ENCODE results near the gene FBXL15.

Gene FBXL15

DNA sequence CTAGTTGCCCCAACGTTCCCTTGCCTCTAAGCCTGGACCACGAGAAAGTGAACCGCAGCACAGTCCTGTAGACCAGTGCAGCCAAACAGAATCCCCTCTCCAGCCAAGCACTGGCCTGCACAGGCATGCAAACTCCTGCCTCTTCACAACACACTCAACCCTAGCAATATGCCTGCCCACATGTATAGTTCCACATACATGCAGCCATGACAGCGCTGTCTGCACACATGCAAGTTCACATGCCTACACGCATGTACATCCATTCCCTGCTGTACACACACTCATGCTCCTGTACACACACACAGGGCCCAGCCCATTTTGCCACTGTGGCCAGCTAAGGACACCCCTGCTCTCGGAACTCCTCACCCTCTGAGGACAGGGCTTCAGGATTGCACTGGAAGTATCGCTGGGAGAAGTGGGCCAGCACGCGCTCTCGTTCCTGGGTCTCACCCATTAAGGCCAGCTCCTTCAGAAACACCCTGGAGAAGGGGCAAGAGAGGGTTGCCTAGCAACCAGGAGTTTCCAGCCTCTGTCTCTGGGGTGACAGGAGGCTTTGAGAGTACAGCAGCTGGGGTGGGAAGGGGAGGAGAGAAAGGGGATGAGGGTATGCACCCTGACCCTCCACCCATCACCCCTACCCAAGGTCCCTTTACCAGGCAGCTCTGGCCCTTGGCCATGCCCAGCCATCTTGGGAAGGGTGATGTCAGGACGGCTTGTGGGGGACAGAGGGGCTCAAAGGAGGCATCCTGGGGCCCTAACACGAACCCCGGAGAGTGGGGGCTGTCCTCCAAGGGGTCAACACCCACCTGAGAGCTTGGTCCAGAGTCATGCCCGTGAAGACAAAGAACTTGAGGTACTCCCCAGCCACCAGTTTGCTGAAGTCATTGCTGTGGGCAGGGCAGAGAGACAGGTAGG, 9.0 kb upstream of the FBXL15 start:
- H3K27ac ChIP-seq = no peak overlapping the region
- no peaks in the 10 kb centered on the region for H3K9me3 ChIP-seq (ENCODE audit: low read depth, low read length)
- no peaks in the 10 kb centered on the region for H3K36me3 ChIP-seq (ENCODE audit: insufficient read depth, low read length)
- no peak overlapping the region for H3K4me3 ChIP-seq
- no peak for DNase-seq (ENCODE audit: low read depth, low spot score)
- no peak overlapping the region for H3K9ac ChIP-seq (ENCODE audit: insufficient read length)
- TF ChIP-seq FOXP2 (optimal IDR thresholded peaks at IDR 0.05; ENCODE audit: control extremely low read depth, extremely low read length, insufficient read depth) = no peak
- TF ChIP-seq EZH2 (IDR thresholded peaks at IDR 0.05) = no peak
- no peak for TF ChIP-seq POLR2AphosphoS5 (IDR thresholded peaks at IDR 0.05; ENCODE audit: borderline replicate concordance, low read depth, low read length)

DNA sequence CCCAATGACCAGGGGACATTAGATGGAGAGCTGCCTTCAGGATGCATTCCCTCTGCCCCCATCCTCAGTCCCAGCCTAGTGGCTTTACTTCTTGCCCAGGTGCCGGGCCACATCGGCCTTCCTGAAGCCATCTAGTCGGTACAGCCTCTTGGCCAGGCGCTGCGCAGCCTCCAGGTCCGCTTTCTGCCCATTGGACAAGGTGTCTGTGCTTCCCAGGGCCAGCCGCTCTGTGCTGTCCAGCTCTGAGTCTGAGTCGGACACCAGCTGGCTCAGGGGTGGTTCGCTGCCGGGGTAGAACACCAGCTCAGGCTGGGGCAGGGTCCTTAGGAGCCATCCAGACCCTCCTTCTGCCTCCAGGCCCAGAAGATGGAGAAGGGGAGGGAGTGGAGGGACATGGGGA, 8.3 kb upstream of the FBXL15 start:
- no peaks in the 10 kb centered on the region for H3K9me3 ChIP-seq (ENCODE audit: low read depth, low read length)
- no peaks in the 10 kb centered on the region for H3K36me3 ChIP-seq (ENCODE audit: insufficient read depth, low read length)
- no peak overlapping the region for H3K4me3 ChIP-seq
- no peak for TF ChIP-seq POLR2AphosphoS5 (IDR thresholded peaks at IDR 0.05; ENCODE audit: borderline replicate concordance, low read depth, low read length)
- TF ChIP-seq EZH2 (IDR thresholded peaks at IDR 0.05) = no peak
- no peak for TF ChIP-seq FOXP2 (optimal IDR thresholded peaks at IDR 0.05; ENCODE audit: control extremely low read depth, extremely low read length, insufficient read depth)
- DNase-seq (ENCODE audit: low read depth, low spot score) = no peak
- H3K9ac ChIP-seq (ENCODE audit: insufficient read length) = no peak overlapping the region
- no peak overlapping the region for H3K27ac ChIP-seq

DNA sequence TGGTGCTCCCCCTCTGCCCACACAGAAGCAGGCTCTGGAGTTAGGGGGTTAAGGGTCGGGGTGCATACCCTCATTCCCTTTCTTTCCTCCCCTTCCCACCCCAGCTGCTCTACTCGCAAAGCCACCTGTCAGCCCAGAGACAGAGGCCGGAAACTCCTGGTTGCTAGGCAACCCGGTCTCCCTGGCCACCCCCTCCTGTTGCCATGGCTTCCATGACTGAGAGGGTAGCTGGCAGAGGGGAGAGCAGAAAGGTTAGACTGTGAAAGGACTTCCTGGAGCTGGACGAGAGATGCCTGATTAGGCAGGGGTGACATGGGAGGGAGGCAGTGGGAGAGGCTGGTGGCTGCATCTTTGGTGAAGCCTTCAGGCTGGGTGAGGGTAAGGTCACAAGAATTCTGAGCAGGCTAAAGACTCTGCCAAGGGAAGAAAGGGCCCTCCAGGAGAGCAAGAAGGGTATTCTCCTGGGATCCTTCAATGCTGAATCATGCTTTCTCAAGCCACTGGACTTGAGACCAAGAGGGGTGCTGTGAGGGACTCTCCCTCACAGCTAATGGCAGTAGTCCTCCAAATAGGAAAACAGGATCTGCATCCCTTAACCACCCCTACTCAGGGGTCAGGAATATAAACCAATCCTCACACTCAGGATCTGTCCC, 7.5 kb upstream of the FBXL15 start:
- no peak for DNase-seq (ENCODE audit: low read depth, low spot score)
- H3K36me3 ChIP-seq (ENCODE audit: insufficient read depth, low read length) = no peaks in the 10 kb centered on the region
- no peak overlapping the region for H3K9ac ChIP-seq (ENCODE audit: insufficient read length)
- H3K4me3 ChIP-seq = no peak overlapping the region
- TF ChIP-seq FOXP2 (optimal IDR thresholded peaks at IDR 0.05; ENCODE audit: control extremely low read depth, extremely low read length, insufficient read depth) (no peak), POLR2AphosphoS5 (IDR thresholded peaks at IDR 0.05; ENCODE audit: borderline replicate concordance, low read depth, low read length) (no peak), EZH2 (IDR thresholded peaks at IDR 0.05) (no peak)
- no peaks in the 10 kb centered on the region for H3K9me3 ChIP-seq (ENCODE audit: low read depth, low read length)
- no peak overlapping the region for H3K27ac ChIP-seq

DNA sequence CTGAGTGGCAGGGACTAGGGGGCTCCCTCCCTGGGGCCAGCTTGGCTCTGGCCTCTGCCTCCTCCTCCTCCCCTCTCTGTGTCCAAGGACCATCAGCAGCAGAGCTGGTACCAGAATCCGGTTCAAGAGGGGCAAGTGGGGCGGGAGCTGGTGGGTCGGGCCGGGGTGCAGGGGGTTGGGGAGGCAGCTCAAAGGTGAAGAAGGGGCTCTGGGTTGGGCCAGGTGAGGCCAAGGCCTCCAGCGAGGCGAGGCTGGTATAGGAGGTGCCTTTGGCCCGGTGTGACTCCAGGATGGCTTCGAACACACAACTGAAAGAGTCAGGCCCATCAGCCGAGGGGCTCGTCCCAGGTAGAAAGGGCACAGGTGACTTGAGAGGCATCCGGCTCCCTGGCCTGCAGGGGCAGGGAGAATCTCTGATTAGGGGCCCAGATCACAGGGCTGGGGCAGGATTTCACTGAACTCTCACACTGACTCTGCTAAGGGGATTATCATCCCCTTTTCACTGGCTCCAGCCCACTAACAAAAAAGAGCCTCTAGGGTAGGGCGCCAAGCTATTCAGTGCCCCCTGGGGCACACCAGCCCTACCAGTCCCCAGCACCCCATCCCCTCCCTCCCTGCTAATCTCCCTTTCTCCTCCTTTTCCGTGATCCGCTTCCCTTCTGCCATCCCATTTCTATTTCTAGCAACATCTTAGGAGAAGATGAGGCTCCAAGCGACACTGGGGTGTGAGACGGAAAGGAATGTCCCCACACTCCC, 6.7 kb upstream of the FBXL15 start:
- no peak overlapping the region for H3K9ac ChIP-seq (ENCODE audit: insufficient read length)
- H3K36me3 ChIP-seq (ENCODE audit: insufficient read depth, low read length) = no peaks in the 10 kb centered on the region
- no peak for TF ChIP-seq EZH2 (IDR thresholded peaks at IDR 0.05)
- no peak for TF ChIP-seq FOXP2 (optimal IDR thresholded peaks at IDR 0.05; ENCODE audit: control extremely low read depth, extremely low read length, insufficient read depth)
- DNase-seq (ENCODE audit: low read depth, low spot score) = no peak
- H3K9me3 ChIP-seq (ENCODE audit: low read depth, low read length) = no peaks in the 10 kb centered on the region
- no peak overlapping the region for H3K4me3 ChIP-seq
- H3K27ac ChIP-seq = no peak overlapping the region

DNA sequence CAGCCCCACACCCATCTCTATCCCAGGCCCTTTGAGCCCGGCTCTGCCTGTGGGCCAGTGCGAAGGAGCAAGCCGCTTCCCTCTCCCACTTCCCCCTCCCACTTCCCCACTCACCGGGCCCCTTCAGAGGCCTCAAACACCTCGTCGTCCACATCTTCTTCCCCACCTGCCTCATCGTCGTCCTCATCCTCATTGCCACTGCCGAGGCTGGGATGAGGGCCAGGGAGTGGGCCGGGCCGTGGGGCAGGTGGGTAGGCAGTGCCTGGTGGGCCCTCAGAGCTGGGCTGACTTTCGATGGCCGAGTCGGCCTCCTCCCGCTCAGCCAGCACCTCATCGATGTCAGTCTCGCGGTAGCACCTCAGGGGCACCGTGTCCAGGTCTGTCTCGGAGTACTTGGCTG, 5.9 kb upstream of the FBXL15 start:
- Histone ChIP-seq H3K27ac (no peak overlapping the region), H3K9ac (ENCODE audit: insufficient read length) (no peak overlapping the region), H3K36me3 (ENCODE audit: insufficient read depth, low read length) (no peaks in the 10 kb centered on the region), H3K9me3 (ENCODE audit: low read depth, low read length) (no peaks in the 10 kb centered on the region), H3K4me3 (no peak overlapping the region)
- DNase-seq (ENCODE audit: low read depth, low spot score) = no peak
- TF ChIP-seq FOXP2 (optimal IDR thresholded peaks at IDR 0.05; ENCODE audit: control extremely low read depth, extremely low read length, insufficient read depth) (no peak), POLR2AphosphoS5 (IDR thresholded peaks at IDR 0.05; ENCODE audit: borderline replicate concordance, low read depth, low read length) (no peak), EZH2 (IDR thresholded peaks at IDR 0.05) (no peak)

DNA sequence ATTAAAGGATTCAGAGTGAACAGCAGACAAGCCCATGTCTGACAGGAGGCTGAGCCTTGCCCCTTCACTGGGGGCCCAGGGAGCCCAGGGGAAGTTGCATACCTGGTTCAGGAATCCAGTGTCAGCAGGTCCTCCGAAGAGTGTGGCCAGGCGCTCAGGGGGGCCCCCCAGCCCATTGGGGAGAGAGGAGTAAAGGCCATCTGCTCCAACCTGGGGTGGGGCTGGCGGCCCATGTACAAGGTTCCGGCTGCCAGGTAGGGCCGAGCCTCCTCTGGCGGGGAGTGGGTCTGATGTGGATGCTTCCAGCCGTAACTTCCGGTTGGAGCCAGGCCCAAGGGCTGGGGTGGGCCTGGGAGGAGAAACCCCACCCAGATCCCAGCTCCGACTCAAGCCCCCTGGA, 4.4 kb upstream of the FBXL15 start:
- no peak overlapping the region for H3K9ac ChIP-seq (ENCODE audit: insufficient read length)
- no peak overlapping the region for H3K4me3 ChIP-seq
- no peaks in the 10 kb centered on the region for H3K36me3 ChIP-seq (ENCODE audit: insufficient read depth, low read length)
- TF ChIP-seq POLR2AphosphoS5 (IDR thresholded peaks at IDR 0.05; ENCODE audit: borderline replicate concordance, low read depth, low read length) (no peak), EZH2 (IDR thresholded peaks at IDR 0.05) (no peak), FOXP2 (optimal IDR thresholded peaks at IDR 0.05; ENCODE audit: control extremely low read depth, extremely low read length, insufficient read depth) (no peak)
- no peak for DNase-seq (ENCODE audit: low read depth, low spot score)
- H3K27ac ChIP-seq = no peak overlapping the region
- H3K9me3 ChIP-seq (ENCODE audit: low read depth, low read length) = no peaks in the 10 kb centered on the region

DNA sequence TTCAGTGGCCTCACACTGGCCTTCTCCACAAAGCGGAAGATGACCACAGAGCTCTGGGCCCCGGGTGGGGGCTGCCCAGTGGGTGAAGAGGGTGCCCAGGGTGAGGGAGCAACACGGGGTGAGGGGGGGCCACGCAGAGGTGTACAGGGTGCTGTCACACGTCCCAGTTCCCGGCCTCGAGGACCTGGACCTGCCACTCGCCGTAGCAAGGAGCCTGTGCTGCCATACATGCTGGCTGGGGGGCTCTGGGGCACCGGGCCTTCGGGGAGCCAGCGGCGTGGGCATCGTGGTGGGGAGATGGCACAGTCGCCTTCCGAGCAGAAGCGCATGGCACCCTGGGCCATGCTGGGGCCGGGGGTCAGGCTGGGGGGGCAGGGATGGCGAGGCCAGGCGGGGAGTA, 3.9 kb upstream of the FBXL15 start:
- no peak overlapping the region for H3K4me3 ChIP-seq
- TF ChIP-seq FOXP2 (optimal IDR thresholded peaks at IDR 0.05; ENCODE audit: control extremely low read depth, extremely low read length, insufficient read depth) (no peak), EZH2 (IDR thresholded peaks at IDR 0.05) (no peak), POLR2AphosphoS5 (IDR thresholded peaks at IDR 0.05; ENCODE audit: borderline replicate concordance, low read depth, low read length) (no peak)

DNA sequence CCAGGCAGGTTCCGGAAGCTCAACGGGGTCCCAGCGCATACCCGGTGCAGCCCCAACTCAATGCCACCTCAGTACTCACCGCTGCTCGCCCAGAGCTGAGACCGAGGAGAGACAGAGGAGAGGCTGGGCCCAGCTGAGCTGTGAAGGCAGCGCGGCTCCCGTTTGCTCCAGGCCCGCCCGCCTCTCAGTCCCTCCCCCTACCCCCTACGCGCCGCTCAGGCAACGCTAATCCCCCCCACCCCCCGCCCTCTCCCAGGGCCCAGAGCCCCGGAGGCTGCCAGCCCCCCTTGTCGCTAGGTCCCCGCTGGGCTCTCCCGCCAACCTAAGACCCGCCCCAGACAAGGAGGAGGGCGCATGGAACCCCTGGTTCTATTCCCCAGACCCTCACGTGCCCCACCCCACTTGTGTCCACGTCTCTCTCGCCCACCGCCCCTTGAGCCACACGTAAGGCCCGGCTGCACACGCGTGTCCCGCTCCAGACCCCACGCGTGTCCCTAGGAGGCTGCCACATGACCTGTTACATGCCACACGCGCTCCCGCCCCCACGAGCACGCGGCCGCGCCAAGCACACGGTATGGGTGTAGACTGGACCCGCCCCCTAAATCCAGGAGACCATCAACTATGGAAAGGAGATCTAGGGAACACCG, 1.9 kb upstream of the FBXL15 start, which contains the start of gene PSD:
TSS of gene PSD (minus strand) at position 164 of the 647 bp plus-strand sequence. CDS start 1,747 bp downstream, outside the sequence.
- no peaks in the 10 kb centered on the region for H3K36me3 ChIP-seq (ENCODE audit: insufficient read depth, low read length)
- no peak within 1 kb of the TSS for H3K9ac ChIP-seq (ENCODE audit: insufficient read length)
- no peak within 1 kb of the TSS for H3K27ac ChIP-seq
- H3K9me3 ChIP-seq (ENCODE audit: low read depth, low read length) = no peaks in the 10 kb centered on the region
- peak within 1 kb of the TSS; percentile 90 for H3K4me3 ChIP-seq
- no peak for TF ChIP-seq POLR2AphosphoS5 (IDR thresholded peaks at IDR 0.05; ENCODE audit: borderline replicate concordance, low read depth, low read length)
- TF ChIP-seq FOXP2 (optimal IDR thresholded peaks at IDR 0.05; ENCODE audit: control extremely low read depth, extremely low read length, insufficient read depth) = no peak
- TF ChIP-seq EZH2 (IDR thresholded peaks at IDR 0.05) = no peak
- no peak for DNase-seq (ENCODE audit: low read depth, low spot score)

More for the DNA sequence above, 3.9 kb upstream of the FBXL15 start:
- no peaks in the 10 kb centered on the region for H3K9me3 ChIP-seq (ENCODE audit: low read depth, low read length)
- no peak overlapping the region for H3K27ac ChIP-seq
- DNase-seq (ENCODE audit: low read depth, low spot score) = no peak
- no peaks in the 10 kb centered on the region for H3K36me3 ChIP-seq (ENCODE audit: insufficient read depth, low read length)
- no peak overlapping the region for H3K9ac ChIP-seq (ENCODE audit: insufficient read length)

Measured in SK-N-MC (cell line).